GM19324 (cell line): Measurements from ENCODE around the gene SAV1.

Source experiments
- ATAC-seq: cut with Tn5 transposase; IDR thresholded peaks from one replicate; pipeline ENCODE4 v1.9.1; 2021; ENCODE audit warnings: mild to moderate bottlenecking, moderate library complexity; ENCODE audit not compliant: unreplicated experiment, low FRiP score

SAV1 gene

GRCh38 chr14:50610465-50610864 is 57.6 kb downstream of the SAV1 start:
- no peak for ATAC-seq

- ATAC-seq, result no peak
These were observed 59.7 kb downstream of the SAV1 start for GRCh38 chr14:50608302-50608851.

DNA sequence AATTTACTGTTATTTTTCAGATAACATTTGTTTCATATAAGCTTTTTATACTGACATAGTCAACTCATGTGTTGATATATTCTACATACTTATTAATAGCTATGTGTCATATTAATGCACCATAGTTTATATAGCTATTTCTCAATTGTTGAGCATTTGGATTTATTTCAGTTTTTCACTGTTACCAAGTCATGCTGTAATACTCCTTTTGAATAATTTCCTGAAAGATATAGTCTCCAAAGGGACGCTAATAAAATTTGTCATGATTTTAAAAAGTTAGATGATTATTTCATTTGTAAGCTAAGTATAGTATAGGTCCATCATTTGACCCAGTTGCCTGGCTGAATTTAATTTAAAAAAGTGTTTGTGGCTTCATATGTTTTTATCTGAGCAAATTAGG is 60.3 kb downstream of the SAV1 start:
- no peak for ATAC-seq

DNA sequence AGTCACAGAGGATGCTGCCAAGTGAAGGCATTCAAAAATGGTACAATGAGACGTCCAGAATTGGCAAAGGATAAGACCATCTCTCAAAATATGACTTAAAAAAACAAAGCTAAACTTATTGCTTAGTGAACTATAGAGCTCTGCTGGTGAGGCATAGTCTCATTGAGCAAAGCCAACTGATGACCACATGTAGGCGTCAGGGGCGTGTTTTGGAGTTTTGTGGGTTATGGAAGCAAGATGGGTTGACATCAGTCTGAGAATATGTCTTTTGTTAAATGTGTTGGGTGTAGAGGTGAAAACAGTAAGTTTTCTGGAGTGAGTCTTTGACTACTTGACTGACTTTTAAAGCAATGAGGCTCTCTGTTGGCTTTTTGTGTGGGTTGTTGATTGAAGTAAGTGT is 60.9 kb downstream of the SAV1 start:
- no peak for ATAC-seq

DNA sequence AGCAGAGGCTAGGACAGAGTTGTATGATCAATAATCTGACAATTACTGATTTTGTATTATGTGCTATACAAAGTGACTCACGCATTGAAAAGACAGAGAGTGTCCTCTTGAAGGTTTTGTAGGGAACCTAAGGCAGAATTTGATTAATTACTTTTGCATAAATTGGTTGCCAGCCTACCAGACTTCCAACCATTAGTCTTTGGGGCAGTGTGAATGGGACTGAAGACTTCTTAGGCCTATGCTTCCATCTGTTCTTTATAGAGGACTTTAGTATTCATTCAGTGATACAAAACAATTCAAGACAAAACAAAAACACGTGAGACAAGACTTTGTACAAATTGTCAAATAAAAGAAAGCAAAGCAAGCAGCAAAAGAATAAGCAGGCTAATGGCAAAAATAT is 61.6 kb downstream of the SAV1 start:
- ATAC-seq, result no peak

DNA sequence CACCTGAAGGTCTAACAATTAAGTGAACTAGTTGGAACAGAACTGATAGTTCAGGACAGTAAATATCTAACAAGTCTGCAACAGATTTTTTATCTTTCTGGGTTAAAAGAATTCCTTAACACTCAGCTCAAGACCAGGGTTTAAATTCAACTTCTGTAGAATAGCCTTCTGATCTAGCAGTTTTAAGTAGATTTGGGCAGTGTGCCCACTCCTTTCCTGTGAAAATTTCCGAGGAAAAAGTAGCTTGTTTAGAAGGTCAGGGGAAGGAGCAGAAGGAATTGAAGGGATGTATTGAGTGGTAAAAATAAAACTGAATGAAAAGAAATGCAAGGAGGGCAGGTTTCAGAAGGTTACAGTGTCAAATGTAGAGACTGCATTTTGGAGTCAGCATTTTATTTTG is 62.3 kb downstream of the SAV1 start:
- ATAC-seq, result no peak

GRCh38 chr14:50603565-50603964 is 64.5 kb downstream of the SAV1 start:
- ATAC-seq, result no peak

GRCh38 chr14:50602035-50602434 is 66.1 kb downstream of the SAV1 start:
- ATAC-seq, result no peak

DNA sequence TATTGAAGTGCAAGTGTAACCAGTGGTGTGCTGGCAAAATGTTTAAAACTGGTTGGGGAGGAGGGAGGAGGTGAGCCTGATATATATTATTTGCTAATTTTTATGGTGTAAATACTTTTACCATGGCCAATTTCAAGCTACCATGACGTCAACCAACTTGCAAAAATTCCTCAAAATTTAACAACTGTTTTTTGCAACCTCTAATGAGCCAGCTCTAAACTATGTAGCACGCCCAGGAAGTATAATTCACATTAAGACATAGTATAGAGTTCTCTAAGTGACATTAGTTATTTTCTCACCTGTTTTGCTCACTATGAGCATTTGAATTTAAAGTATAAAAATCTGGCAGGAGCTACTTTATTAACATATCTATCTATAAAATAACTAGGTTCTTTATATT is 66.7 kb downstream of the SAV1 start:
- no peak for ATAC-seq

DNA sequence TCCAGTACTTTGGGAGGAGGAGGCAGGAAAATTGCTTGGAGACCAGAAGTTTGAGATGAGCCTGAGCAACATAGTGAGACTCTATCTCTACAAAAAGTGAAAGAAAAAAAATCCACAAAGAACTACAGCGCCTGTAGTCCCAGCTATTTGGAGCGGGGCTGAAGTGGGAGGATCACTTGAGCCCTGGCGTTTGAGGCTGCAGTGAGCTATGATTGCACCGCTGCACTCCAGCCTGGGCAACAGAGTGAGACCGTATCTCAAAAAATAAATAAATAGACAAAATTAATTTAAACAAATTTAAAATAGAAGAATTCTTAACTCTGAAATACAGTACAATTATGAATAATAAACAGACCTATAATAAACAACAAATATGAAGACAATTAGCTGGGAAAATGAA is 67.3 kb downstream of the SAV1 start:
- no peak for ATAC-seq

- no peak for ATAC-seq
These were observed 68.2 kb downstream of the SAV1 start for GRCh38 chr14:50599700-50600444.

DNA sequence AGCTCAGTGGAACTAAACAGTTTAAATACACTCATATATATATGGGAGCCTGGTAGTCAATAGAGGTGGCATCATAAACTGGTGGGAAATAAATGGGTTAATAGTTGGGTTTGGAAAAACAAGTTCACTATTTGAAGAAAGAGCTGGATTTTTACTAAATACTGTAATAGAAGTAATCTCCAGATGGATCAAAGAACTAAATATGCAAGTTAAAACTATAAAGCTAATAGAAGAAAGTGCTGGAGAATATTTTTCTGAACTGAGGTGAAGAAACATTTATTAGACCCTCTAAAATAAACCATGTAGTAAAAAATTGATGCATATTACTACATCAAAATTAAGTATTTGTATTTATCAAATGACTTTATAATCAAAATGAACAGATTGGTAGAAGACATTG is 69.3 kb downstream of the SAV1 start:
- ATAC-seq, result no peak

DNA sequence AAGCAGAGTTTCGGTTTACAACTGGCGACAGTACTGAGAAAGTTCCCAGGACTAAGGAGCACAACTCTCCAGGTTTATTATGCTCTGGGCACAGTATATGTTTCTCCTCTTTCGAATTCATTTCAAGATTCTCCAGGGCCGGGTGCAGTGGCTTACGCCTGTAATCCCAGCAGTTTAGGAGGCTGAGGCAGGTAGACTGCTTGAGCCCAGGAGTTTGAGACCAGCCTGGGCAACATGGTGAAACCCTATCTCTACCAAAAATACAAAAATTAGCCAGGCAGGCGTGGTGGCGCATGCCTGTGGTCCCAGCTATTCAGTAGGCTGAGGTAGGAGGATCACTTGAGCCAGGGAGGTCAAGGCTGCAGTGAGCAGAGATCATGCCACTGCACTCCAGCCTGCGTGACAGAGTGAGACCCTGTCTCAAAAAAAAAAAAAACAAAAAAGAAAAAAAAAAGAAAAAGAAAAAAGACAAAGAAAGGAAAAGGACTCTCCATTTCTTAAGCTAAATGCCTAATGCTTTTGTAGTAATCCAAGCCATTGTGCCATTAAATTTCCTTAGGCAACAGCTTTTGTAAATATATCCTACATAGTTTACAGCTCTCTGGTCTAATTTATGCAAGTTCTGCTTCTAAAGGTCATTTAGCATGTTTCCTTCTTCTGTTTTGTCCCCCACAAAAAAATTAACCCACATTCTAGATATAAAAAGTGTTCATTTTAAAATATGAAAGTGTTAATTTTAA is 73.4 kb downstream of the SAV1 start:
- no peak for ATAC-seq

DNA sequence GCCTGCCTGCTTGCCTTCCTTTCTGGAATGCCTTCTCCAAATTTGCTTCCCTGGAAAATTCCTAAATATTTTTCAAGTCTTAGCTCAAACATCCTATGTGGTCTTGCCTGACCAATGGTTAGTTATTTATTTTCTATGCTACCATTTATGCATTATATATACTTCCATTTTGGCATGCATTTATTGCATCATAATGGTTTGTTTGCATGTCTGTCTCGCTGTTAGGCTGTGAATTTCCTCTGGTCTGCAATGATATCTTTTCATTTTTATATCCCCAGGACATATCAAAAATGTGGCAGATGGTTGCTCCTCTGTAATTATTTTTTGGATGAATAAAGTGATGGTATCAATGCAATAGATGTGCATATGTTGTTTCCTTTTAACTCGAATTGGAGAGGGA is 77.6 kb downstream of the SAV1 start:
- ATAC-seq, result no peak
